ENCODE data around the gene MMD. TPM values are rescaled to one million over a fixed set of nuclear protein-coding genes. Genes with fewer than 3 reads are reported as not detected.

The MMD gene
- total and polyA plus RNA-seq, 2 of the 13 experiments (the other 11 are each of a cell fraction or from before 2014, with no cell fraction given) = 121 to 225 TPM

GRCh38 chr17:55391244-55391757, 30.3 kb downstream of the MMD start (continued):
- TF ChIP-seq SMYD3 (CRISPR knock-in tag; IDR thresholded peaks at IDR 0.05) = 0 out of 2 replicates have a peak, but pooled peaks have one; percentile 42
- TF ChIP-seq, protein P1, sequence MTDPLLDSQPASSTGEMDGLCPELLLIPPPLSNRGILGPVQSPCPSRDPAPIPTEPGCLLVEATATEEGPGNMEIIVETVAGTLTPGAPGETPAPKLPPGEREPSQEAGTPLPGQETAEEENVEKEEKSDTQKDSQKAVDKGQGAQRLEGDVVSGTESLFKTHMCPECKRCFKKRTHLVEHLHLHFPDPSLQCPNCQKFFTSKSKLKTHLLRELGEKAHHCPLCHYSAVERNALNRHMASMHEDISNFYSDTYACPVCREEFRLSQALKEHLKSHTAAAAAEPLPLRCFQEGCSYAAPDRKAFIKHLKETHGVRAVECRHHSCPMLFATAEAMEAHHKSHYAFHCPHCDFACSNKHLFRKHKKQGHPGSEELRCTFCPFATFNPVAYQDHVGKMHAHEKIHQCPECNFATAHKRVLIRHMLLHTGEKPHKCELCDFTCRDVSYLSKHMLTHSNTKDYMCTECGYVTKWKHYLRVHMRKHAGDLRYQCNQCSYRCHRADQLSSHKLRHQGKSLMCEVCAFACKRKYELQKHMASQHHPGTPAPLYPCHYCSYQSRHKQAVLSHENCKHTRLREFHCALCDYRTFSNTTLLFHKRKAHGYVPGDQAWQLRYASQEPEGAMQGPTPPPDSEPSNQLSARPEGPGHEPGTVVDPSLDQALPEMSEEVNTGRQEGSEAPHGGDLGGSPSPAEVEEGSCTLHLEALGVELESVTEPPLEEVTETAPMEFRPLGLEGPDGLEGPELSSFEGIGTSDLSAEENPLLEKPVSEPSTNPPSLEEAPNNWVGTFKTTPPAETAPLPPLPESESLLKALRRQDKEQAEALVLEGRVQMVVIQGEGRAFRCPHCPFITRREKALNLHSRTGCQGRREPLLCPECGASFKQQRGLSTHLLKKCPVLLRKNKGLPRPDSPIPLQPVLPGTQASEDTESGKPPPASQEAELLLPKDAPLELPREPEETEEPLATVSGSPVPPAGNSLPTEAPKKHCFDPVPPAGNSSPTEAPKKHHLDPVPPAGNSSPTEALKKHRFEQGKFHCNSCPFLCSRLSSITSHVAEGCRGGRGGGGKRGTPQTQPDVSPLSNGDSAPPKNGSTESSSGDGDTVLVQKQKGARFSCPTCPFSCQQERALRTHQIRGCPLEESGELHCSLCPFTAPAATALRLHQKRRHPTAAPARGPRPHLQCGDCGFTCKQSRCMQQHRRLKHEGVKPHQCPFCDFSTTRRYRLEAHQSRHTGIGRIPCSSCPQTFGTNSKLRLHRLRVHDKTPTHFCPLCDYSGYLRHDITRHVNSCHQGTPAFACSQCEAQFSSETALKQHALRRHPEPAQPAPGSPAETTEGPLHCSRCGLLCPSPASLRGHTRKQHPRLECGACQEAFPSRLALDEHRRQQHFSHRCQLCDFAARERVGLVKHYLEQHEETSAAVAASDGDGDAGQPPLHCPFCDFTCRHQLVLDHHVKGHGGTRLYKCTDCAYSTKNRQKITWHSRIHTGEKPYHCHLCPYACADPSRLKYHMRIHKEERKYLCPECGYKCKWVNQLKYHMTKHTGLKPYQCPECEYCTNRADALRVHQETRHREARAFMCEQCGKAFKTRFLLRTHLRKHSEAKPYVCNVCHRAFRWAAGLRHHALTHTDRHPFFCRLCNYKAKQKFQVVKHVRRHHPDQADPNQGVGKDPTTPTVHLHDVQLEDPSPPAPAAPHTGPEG (CRISPR knock-in tag; IDR thresholded peaks at IDR 0.05) = peak; percentile 21; the same call in 1 of the 2 replicates
- TF ChIP-seq ZNF547 (CRISPR knock-in tag; IDR thresholded peaks at IDR 0.05) = 0 out of 2 replicates have a peak, but pooled peaks have one; percentile 27
- TF ChIP-seq, protein P2, sequence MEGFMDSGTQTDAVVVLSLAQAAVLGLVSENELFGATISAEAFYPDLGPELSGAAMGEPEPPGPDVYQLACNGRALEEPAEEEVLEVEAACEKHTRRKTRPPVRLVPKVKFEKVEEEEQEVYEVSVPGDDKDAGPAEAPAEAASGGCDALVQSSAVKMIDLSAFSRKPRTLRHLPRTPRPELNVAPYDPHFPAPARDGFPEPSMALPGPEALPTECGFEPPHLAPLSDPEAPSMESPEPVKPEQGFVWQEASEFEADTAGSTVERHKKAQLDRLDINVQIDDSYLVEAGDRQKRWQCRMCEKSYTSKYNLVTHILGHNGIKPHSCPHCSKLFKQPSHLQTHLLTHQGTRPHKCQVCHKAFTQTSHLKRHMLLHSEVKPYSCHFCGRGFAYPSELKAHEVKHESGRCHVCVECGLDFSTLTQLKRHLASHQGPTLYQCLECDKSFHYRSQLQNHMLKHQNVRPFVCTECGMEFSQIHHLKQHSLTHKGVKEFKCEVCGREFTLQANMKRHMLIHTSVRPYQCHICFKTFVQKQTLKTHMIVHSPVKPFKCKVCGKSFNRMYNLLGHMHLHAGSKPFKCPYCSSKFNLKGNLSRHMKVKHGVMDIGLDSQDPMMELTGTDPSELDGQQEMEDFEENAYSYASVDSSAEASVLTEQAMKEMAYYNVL (CRISPR knock-in tag; IDR thresholded peaks at IDR 0.05; ENCODE audit: borderline replicate concordance) = no peak
- no peak for TF ChIP-seq HES4 (CRISPR knock-in tag; IDR thresholded peaks at IDR 0.05; ENCODE audit: borderline replicate concordance)
- TF ChIP-seq MAFK (conservative IDR thresholded peaks at IDR 0.05 in 1 of 2, IDR thresholded peaks at IDR 0.05 in 1 of 2; ENCODE audit: low read length in 2 of 2) = no peak
- TF ChIP-seq POLR2G (IDR thresholded peaks at IDR 0.05; ENCODE audit: low read depth, low read length) = peak; percentile 72; the same call in 1 of the 2 replicates
- TF ChIP-seq POLR2AphosphoS5 (IDR thresholded peaks at IDR 0.05; ENCODE audit: low read depth, low read length) = peak; percentile 25; the same call in 1 of the 2 replicates
- TF ChIP-seq, protein P3, sequence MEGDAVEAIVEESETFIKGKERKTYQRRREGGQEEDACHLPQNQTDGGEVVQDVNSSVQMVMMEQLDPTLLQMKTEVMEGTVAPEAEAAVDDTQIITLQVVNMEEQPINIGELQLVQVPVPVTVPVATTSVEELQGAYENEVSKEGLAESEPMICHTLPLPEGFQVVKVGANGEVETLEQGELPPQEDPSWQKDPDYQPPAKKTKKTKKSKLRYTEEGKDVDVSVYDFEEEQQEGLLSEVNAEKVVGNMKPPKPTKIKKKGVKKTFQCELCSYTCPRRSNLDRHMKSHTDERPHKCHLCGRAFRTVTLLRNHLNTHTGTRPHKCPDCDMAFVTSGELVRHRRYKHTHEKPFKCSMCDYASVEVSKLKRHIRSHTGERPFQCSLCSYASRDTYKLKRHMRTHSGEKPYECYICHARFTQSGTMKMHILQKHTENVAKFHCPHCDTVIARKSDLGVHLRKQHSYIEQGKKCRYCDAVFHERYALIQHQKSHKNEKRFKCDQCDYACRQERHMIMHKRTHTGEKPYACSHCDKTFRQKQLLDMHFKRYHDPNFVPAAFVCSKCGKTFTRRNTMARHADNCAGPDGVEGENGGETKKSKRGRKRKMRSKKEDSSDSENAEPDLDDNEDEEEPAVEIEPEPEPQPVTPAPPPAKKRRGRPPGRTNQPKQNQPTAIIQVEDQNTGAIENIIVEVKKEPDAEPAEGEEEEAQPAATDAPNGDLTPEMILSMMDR (CRISPR knock-in tag; IDR thresholded peaks at IDR 0.05) = no peak
- no peak for TF ChIP-seq ZNF224 (CRISPR knock-in tag; IDR thresholded peaks at IDR 0.05)
- peak; percentile 87 for TF ChIP-seq CCAR2 (optimal IDR thresholded peaks at IDR 0.05; ENCODE audit: low read depth, low read length)
- TF ChIP-seq, protein P4, sequence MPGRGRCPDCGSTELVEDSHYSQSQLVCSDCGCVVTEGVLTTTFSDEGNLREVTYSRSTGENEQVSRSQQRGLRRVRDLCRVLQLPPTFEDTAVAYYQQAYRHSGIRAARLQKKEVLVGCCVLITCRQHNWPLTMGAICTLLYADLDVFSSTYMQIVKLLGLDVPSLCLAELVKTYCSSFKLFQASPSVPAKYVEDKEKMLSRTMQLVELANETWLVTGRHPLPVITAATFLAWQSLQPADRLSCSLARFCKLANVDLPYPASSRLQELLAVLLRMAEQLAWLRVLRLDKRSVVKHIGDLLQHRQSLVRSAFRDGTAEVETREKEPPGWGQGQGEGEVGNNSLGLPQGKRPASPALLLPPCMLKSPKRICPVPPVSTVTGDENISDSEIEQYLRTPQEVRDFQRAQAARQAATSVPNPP (CRISPR knock-in tag; IDR thresholded peaks at IDR 0.05) = 0 out of 2 replicates have a peak, but pooled peaks have one; percentile 51
- no peak for TF ChIP-seq JUND (CRISPR knock-in tag; IDR thresholded peaks at IDR 0.05)
- TF ChIP-seq, protein P5, sequence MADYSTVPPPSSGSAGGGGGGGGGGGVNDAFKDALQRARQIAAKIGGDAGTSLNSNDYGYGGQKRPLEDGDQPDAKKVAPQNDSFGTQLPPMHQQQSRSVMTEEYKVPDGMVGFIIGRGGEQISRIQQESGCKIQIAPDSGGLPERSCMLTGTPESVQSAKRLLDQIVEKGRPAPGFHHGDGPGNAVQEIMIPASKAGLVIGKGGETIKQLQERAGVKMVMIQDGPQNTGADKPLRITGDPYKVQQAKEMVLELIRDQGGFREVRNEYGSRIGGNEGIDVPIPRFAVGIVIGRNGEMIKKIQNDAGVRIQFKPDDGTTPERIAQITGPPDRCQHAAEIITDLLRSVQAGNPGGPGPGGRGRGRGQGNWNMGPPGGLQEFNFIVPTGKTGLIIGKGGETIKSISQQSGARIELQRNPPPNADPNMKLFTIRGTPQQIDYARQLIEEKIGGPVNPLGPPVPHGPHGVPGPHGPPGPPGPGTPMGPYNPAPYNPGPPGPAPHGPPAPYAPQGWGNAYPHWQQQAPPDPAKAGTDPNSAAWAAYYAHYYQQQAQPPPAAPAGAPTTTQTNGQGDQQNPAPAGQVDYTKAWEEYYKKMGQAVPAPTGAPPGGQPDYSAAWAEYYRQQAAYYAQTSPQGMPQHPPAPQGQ (CRISPR knock-in tag; IDR thresholded peaks at IDR 0.05; ENCODE audit: borderline replicate concordance) = no peak
